ENCODE measurements around the gene IMP4.

GRCh38 chr2:130359466-130359865 is 16.8 kb downstream of the IMP4 start:
- TF ChIP-seq CTCF (IDR thresholded peaks at IDR 0.05) (no peak), EZH2 (IDR thresholded peaks at IDR 0.05; ENCODE audit: borderline replicate concordance, insufficient read depth, low read depth, low read length, poor library complexity, severe bottlenecking) (no peak)

All from B cell (primary cell).